Bronchial epithelial cell (primary cell): ENCODE data around the gene NDUFB4. TPM values are rescaled to one million over a fixed set of nuclear protein-coding genes. Genes with fewer than 3 reads are reported as not detected.
A peak's percentile ranks its signal among the peaks of the same experiment; 100 is the strongest.
"Not testable (repeated sequence)": the region's sequence is repeated elsewhere in the genome, so short reads cannot be mapped to it uniquely, and the experiment has no call there.

Experiments
- DNase-seq: peaks from one replicate; pipeline ENCODE4 v3.0.0-alpha.2; 2010; ENCODE audit warnings: low read depth
- FAIRE-seq: peaks from 2 replicates; lab custom pipeline; 2011; peaks lifted over from hg19 to GRCh38; lab: Jason Lieb, UNC
- H3K27me3 ChIP-seq: 2 replicates; pipeline ENCODE4 v1.5.1; 2011; ENCODE audit warnings: low read length; ENCODE audit not compliant: control insufficient read depth, insufficient read depth
- H3K36me3 ChIP-seq: 2 replicates; pipeline ENCODE4 v1.5.1; 2011; ENCODE audit warnings: low read length; ENCODE audit not compliant: control insufficient read depth, insufficient read depth
- H3K4me3 ChIP-seq: 2 replicates; pipeline ENCODE4 v1.5.1; 2011; ENCODE audit warnings: mild to moderate bottlenecking, low read depth, low read length, control low read depth
- CTCF ChIP-seq: IDR thresholded peaks from 2 replicates; pipeline ENCODE4 v1.5.1; 2011; ENCODE audit warnings: mild to moderate bottlenecking, moderate library complexity, low read length, control low read depth, inconsistent platforms; ENCODE audit not compliant: insufficient read depth, severe bottlenecking
- total RNA-seq: library from RNA; depleted of rRNA; stranded (reverse); fragments of >200 nt; gene quantifications from 2 replicates; pipeline ENCODE4 v1.2.1, GENCODE V29; 2014

Gene NDUFB4
- total RNA-seq, 1 donor from 2014 or later, result 9.7 TPM

DNA sequence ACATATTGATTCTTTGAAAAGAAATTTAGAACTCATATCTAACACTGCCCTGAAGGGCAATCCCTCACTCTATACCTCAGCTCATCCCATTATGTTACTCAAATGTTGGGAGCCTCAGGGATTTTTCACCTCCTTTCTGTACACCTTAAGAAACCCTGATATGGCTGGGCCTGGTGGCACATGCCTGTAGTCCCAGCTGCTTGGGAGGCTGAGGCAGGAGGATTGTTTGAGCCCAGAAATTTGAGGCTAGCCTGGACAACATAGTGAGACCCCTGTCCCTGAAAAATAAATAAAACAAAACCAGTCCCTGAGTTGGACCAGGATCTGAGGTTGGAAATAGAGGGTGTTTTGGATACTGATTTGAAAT is 27.6 kb downstream of the NDUFB4 start:
- H3K4me3 ChIP-seq, result no peak overlapping the region
- DNase-seq (no peak), FAIRE-seq (no peak)
- no peaks in the 10 kb centered on the region for H3K27me3 ChIP-seq
- TF ChIP-seq CTCF, result no peak
- H3K36me3 ChIP-seq, result no peaks in the 10 kb centered on the region

GRCh38 chr3:120625159-120625586 is 29.0 kb downstream of the NDUFB4 start:
- H3K36me3 ChIP-seq, result no peaks in the 10 kb centered on the region
- DNase-seq, result no peak
- no peak for FAIRE-seq
- H3K4me3 ChIP-seq, result no peak overlapping the region
- no peaks in the 10 kb centered on the region for H3K27me3 ChIP-seq
- TF ChIP-seq CTCF, result no peak

- no peaks in the 10 kb centered on the region for H3K27me3 ChIP-seq
- FAIRE-seq (no peak), DNase-seq (peak; percentile 38)
- H3K4me3 ChIP-seq, result no peak overlapping the region
- no peak for TF ChIP-seq CTCF
- H3K36me3 ChIP-seq, result no peaks in the 10 kb centered on the region
These were observed 38.4 kb downstream of the NDUFB4 start for GRCh38 chr3:120634539-120634938.

DNA sequence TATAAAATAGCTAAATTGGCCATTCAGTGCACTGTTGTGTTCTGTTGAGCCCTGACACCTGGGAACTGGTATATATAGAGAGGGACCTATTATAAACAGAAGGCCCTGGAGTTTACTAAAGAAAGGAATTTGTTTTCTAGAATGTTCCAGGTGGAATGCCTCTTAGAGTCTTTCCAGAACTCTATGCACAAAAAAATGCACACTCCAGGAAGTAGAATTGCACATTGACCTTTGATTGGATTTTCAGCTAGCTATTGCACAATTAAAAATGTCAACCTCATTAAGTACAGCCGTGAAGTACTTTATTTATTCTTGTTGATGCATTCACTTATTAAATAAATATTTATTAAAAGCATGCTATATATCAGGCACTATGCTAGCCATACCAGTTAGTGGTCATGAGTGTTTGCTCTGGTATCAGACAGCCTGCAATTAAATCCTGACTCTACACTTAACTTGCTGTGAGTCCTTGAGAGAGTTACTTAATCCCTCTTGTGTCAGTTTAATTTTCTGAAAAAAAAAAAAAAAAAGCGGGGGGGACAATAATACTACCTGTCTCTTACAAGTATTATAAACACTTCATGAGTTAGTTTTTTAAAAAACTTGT is 40.8 kb downstream of the NDUFB4 start:
- Histone ChIP-seq H3K36me3 (no peaks in the 10 kb centered on the region), H3K27me3 (no peaks in the 10 kb centered on the region), H3K4me3 (no peak overlapping the region)
- DNase-seq (no peak), FAIRE-seq (no peak)
- TF ChIP-seq CTCF, result no peak

DNA sequence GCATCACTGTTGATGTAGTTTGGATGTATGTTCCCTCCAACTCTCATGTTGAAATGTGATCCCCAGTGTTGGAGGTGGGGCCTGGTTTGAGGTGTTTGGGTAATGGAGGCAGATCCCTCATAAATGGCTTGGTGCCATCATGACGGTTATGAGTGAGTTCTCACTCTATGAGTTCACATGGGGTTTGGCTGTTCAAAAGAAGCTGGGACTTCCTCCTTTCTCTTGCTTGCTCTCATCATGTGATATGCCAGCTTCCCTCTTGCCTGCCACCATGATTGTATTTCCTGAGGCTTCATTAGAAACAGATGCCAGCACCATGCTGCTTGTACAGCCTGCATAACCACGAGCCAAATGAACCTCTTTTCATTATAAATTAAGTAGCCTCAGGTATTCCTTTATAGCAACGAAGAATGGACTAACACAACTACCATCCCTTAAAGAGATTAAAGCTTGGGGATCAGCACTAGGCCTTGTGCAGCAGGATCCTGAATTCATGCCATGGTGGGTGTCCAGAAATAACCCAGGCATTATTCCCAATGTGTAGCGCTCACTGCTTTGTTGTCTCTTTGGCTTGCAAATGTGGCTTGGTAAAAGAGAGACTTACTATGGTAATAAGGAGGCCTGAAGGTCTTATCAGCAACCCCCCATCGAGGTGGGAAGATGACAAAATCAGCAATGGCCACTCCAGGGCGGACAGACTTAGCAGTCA is 41.9 kb downstream of the NDUFB4 start:
- no peak for TF ChIP-seq CTCF
- DNase-seq, result peak; percentile 5
- no peak for FAIRE-seq
- H3K36me3 ChIP-seq, result no peaks in the 10 kb centered on the region
- no peak overlapping the region for H3K4me3 ChIP-seq
- H3K27me3 ChIP-seq, result no peaks in the 10 kb centered on the region

GRCh38 chr3:120638820-120639219 is 42.7 kb downstream of the NDUFB4 start:
- not testable (repeated sequence) for H3K36me3 ChIP-seq, FAIRE-seq, H3K27me3 ChIP-seq, H3K4me3 ChIP-seq, DNase-seq
